Measurements from ENCODE around the gene LYSMD2.

The LYSMD2 gene

DNA sequence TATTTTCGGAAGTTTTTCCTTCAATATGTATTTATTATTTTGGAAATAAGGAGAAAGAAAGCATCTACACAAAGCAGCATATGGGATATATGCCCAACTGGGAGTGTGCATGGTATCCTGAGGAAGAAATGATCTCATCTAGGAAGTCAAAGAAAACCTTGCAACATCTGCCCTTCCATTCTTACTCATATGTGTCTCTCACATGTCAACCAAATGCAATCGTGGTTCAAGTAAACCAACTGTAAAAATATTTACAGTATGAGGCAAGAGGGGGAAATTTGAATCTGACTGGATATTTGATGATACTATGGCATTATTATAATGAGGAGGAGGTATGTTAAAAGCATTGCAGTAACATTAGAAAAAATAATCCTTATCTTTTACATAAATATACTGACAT lies 59.4 kb downstream of the LYSMD2 start:
- Histone ChIP-seq H3K9me3 (ENCODE audit: control insufficient read depth, low read depth, low read length) (no peaks in the 10 kb centered on the region), H3K27me3 (ENCODE audit: control insufficient read depth, insufficient read depth, low read length) (no peaks in the 10 kb centered on the region), H3K4me3 (ENCODE audit: low read length) (no peak overlapping the region), H3K27ac (ENCODE audit: low read length) (no peak overlapping the region), H3K36me3 (ENCODE audit: control insufficient read depth, low read depth, low read length) (no peaks in the 10 kb centered on the region), H3K4me1 (ENCODE audit: control insufficient read depth, low read depth, low read length) (peaks cover 6% of the 10 kb centered on the region), H3K9ac (ENCODE audit: low read length) (no peak overlapping the region)

- H3K4me1 ChIP-seq (ENCODE audit: control insufficient read depth, low read depth, low read length), result peaks cover 6% of the 10 kb centered on the region
Observed at GRCh38 chr15:51677452-51677851, 60.0 kb downstream of the LYSMD2 start.

GRCh38 chr15:51677021-51677420 lies 60.4 kb downstream of the LYSMD2 start:
- H3K4me3 ChIP-seq (ENCODE audit: low read length), result no peak overlapping the region
- H3K4me1 ChIP-seq (ENCODE audit: control insufficient read depth, low read depth, low read length), result peaks cover 6% of the 10 kb centered on the region
- no peak overlapping the region for H3K9ac ChIP-seq (ENCODE audit: low read length)
- no peaks in the 10 kb centered on the region for H3K36me3 ChIP-seq (ENCODE audit: control insufficient read depth, low read depth, low read length)
- H3K27ac ChIP-seq (ENCODE audit: low read length), result no peak overlapping the region
- no peaks in the 10 kb centered on the region for H3K27me3 ChIP-seq (ENCODE audit: control insufficient read depth, insufficient read depth, low read length)
- H3K9me3 ChIP-seq (ENCODE audit: control insufficient read depth, low read depth, low read length), result no peaks in the 10 kb centered on the region

More at GRCh38 chr15:51677452-51677851, 60.0 kb downstream of the LYSMD2 start:
- Histone ChIP-seq H3K9ac (ENCODE audit: low read length) (no peak overlapping the region), H3K36me3 (ENCODE audit: control insufficient read depth, low read depth, low read length) (no peaks in the 10 kb centered on the region), H3K27ac (ENCODE audit: low read length) (no peak overlapping the region), H3K9me3 (ENCODE audit: control insufficient read depth, low read depth, low read length) (no peaks in the 10 kb centered on the region), H3K27me3 (ENCODE audit: control insufficient read depth, insufficient read depth, low read length) (no peaks in the 10 kb centered on the region), H3K4me3 (ENCODE audit: low read length) (no peak overlapping the region)

- Histone ChIP-seq H3K4me1 (ENCODE audit: control insufficient read depth, low read depth, low read length) (no peaks in the 10 kb centered on the region), H3K9me3 (ENCODE audit: control insufficient read depth, low read depth, low read length) (no peaks in the 10 kb centered on the region), H3K27ac (ENCODE audit: low read length) (no peak overlapping the region), H3K4me3 (ENCODE audit: low read length) (no peak overlapping the region), H3K36me3 (ENCODE audit: control insufficient read depth, low read depth, low read length) (no peaks in the 10 kb centered on the region), H3K27me3 (ENCODE audit: control insufficient read depth, insufficient read depth, low read length) (no peaks in the 10 kb centered on the region), H3K9ac (ENCODE audit: low read length) (no peak overlapping the region)
Observed at GRCh38 chr15:51675234-51675633, 62.2 kb downstream of the LYSMD2 start.

Measured in iPS-18a (cell line).